H9 (cell line): Measurements from ENCODE around the gene MYBBP1A. TPM values are rescaled to one million over a fixed set of nuclear protein-coding genes. Genes with fewer than 3 reads are reported as not detected.

Experiments
- DNase-seq: peaks from one replicate; pipeline ENCODE4 v3.0.0-alpha.2; 2017
- H2AFZ ChIP-seq: one replicate; pipeline ENCODE4 v1.6.1; 2013; ENCODE audit warnings: mild to moderate bottlenecking, low read length, control low read depth, moderate library complexity
- H2AK5ac ChIP-seq: 2 replicates; pipeline ENCODE4 v1.6.1; 2013; ENCODE audit warnings: low read length, control low read depth, mixed read lengths; ENCODE audit not compliant: insufficient read length
- H2BK120ac ChIP-seq: one replicate; pipeline ENCODE4 v1.6.1; 2013; ENCODE audit warnings: low read depth, mild to moderate bottlenecking, low read length, control low read depth, inconsistent platforms; ENCODE audit not compliant: poor library complexity, severe bottlenecking
- H2BK12ac ChIP-seq: 2 replicates; pipeline ENCODE4 v1.6.1; 2013; ENCODE audit warnings: low read length, control low read depth, mixed read lengths, low read depth; ENCODE audit not compliant: insufficient read length
- H2BK15ac ChIP-seq: 2 replicates; pipeline ENCODE4 v1.6.1; 2013; ENCODE audit warnings: low read depth, low read length, control low read depth
- H2BK20ac ChIP-seq: one replicate; pipeline ENCODE4 v1.6.1; 2013; ENCODE audit warnings: low read depth, mild to moderate bottlenecking, low read length, control low read depth, inconsistent platforms; ENCODE audit not compliant: poor library complexity, severe bottlenecking
- H2BK5ac ChIP-seq: 2 replicates; pipeline ENCODE4 v1.6.1; 2013; ENCODE audit warnings: low read length, control low read depth, mixed read lengths; ENCODE audit not compliant: insufficient read length
- H3K14ac ChIP-seq: 2 replicates; pipeline ENCODE4 v1.6.1; 2013; ENCODE audit warnings: low read length, control low read depth; ENCODE audit not compliant: insufficient read depth
- H3K18ac ChIP-seq: 2 replicates; pipeline ENCODE4 v1.6.1; 2013; ENCODE audit warnings: low read depth, mild to moderate bottlenecking, mixed read lengths, low read length, control low read depth; ENCODE audit not compliant: insufficient read length
- H3K23ac ChIP-seq: 2 replicates; pipeline ENCODE4 v1.6.1; 2013; ENCODE audit warnings: low read length, control low read depth, mixed read lengths, low read depth; ENCODE audit not compliant: insufficient read length
- H3K23me2 ChIP-seq: 2 replicates; pipeline ENCODE4 v1.6.1; 2013; ENCODE audit warnings: low read depth, mild to moderate bottlenecking, mixed read lengths, low read length, control low read depth; ENCODE audit not compliant: insufficient read length, poor library complexity, severe bottlenecking
- H3K27ac ChIP-seq: 2 replicates; pipeline ENCODE4 v1.5.1; 2013; ENCODE audit warnings: low read length, control low read depth, mixed read lengths, low read depth; ENCODE audit not compliant: insufficient read length
- H3K27me3 ChIP-seq: 2 replicates; pipeline ENCODE4 v1.6.1; 2013; ENCODE audit warnings: low read length, control low read depth, inconsistent platforms; ENCODE audit not compliant: insufficient read depth
- H3K4ac ChIP-seq: 2 replicates; pipeline ENCODE4 v1.6.1; 2013; ENCODE audit warnings: low read depth, mild to moderate bottlenecking, control low read depth, inconsistent platforms, low read length, moderate library complexity
- H3K4me1 ChIP-seq: 2 replicates; pipeline ENCODE4 v1.6.1; 2013; ENCODE audit warnings: low read length, control low read depth, inconsistent platforms; ENCODE audit not compliant: insufficient read depth
- H3K4me2 ChIP-seq: 2 replicates; pipeline ENCODE4 v1.6.1; 2013; ENCODE audit warnings: low read length, control low read depth, mixed read lengths; ENCODE audit not compliant: insufficient read length, insufficient read depth
- H3K56ac ChIP-seq: 2 replicates; pipeline ENCODE4 v1.6.1; 2013; ENCODE audit warnings: low read depth, mild to moderate bottlenecking, mixed read lengths, low read length, control low read depth; ENCODE audit not compliant: insufficient read length
- H3K79me1 ChIP-seq: 2 replicates; pipeline ENCODE4 v1.6.1; 2013; ENCODE audit warnings: low read depth, mild to moderate bottlenecking, moderate library complexity, low read length, control low read depth, inconsistent platforms; ENCODE audit not compliant: insufficient read depth, poor library complexity, severe bottlenecking
- H3K79me2 ChIP-seq: 2 replicates; pipeline ENCODE4 v1.6.1; 2013; ENCODE audit warnings: low read length, control low read depth, inconsistent platforms; ENCODE audit not compliant: insufficient read depth
- H3K9ac ChIP-seq: 2 replicates; pipeline ENCODE4 v1.6.1; 2013; ENCODE audit warnings: low read length, control low read depth, mixed read lengths; ENCODE audit not compliant: insufficient read length; ENCODE audit errors: extremely low read depth
- H3K9me3 ChIP-seq: one replicate; pipeline ENCODE4 v1.6.1; 2013; ENCODE audit warnings: low read depth, low read length, inconsistent platforms; ENCODE audit not compliant: control insufficient read depth
- H3T11ph ChIP-seq: one replicate; pipeline ENCODE4 v1.6.1; 2013; ENCODE audit warnings: mild to moderate bottlenecking, low read length, control low read depth, inconsistent platforms
- H4K20me1 ChIP-seq: one replicate; pipeline ENCODE4 v1.6.1; 2013; ENCODE audit not compliant: control insufficient read depth, insufficient read length, insufficient read depth
- H4K5ac ChIP-seq: 2 replicates; pipeline ENCODE4 v1.6.1; 2013; ENCODE audit warnings: low read depth, mild to moderate bottlenecking, mixed read lengths, low read length, control low read depth; ENCODE audit not compliant: insufficient read length
- H4K8ac ChIP-seq: replicated peaks from 2 replicates; pipeline ENCODE4 v1.6.1; 2013; ENCODE audit warnings: low read length, control low read depth, mixed read lengths, low read depth; ENCODE audit not compliant: insufficient read length
- H4K91ac ChIP-seq: 2 replicates; pipeline ENCODE4 v1.6.1; 2013; ENCODE audit warnings: low read depth, mild to moderate bottlenecking, moderate library complexity, mixed read lengths, low read length, control low read depth; ENCODE audit not compliant: insufficient read length
- H3K27ac Mint-ChIP-seq, 3 experiments: 2 replicates in 2 of 3; 3 replicates in 1 of 3; pipeline ENCODE4 v1.8.0; 2020 to 2021; ENCODE audit warnings: mixed read lengths in 3 of 3, mild to moderate bottlenecking in 1 of 3, moderate library complexity in 1 of 3
- H3K27me3 Mint-ChIP-seq: 2 replicates; pipeline ENCODE4 v1.8.0; 2021; ENCODE audit warnings: low read depth, mild to moderate bottlenecking, moderate library complexity, mixed read lengths
- H3K36me3 Mint-ChIP-seq, 3 experiments: 2 replicates in 2 of 3; 3 replicates in 1 of 3; pipeline ENCODE4 v1.8.0; 2020 to 2021; ENCODE audit warnings: low read depth in 3 of 3, mixed read lengths in 3 of 3; ENCODE audit not compliant: insufficient read depth in 1 of 3
- H3K4me1 Mint-ChIP-seq, 2 experiments: 2 replicates each; pipeline ENCODE4 v1.8.0; 2020; ENCODE audit warnings: mixed read lengths in 2 of 2
- H3K4me3 Mint-ChIP-seq, 2 experiments: 2 replicates in 1 of 2; 3 replicates in 1 of 2; pipeline ENCODE4 v1.8.0; 2020 to 2021; ENCODE audit warnings: mild to moderate bottlenecking in 2 of 2, mixed read lengths in 2 of 2, moderate library complexity in 1 of 2
- H3K9me3 Mint-ChIP-seq, 2 experiments: 2 replicates in 1 of 2; 3 replicates in 1 of 2; pipeline ENCODE4 v1.8.0; 2020; ENCODE audit warnings: mild to moderate bottlenecking in 2 of 2, mixed read lengths in 2 of 2, moderate library complexity in 1 of 2
- CTCF ChIP-seq: fragments of 200-600 bp; sonication (generic); conservative IDR thresholded peaks from 3 replicates; pipeline ENCODE4 v1.8.0; 2021; ENCODE audit warnings: antibody characterized with exemption, mild to moderate bottlenecking
- WGBS: extraction: QIAGEN DNeasy Blood & Tissue Kit; methylation state at CpG from one replicate; pipeline ENCODE4 v1.1.7; 2013; ENCODE audit warnings: missing lambda C conversion rate, low lambda C conversion rate, mixed read lengths; ENCODE audit not compliant: insufficient read length; ENCODE audit errors: extremely low coverage; 5-methylcytosine and 5-hydroxymethylcytosine counted together
- total RNA-seq: library from RNA; stranded (reverse); gene quantifications from 2 replicates; pipeline ENCODE4 v1.2.1, GENCODE V29; 2021

MYBBP1A gene
- total RNA-seq, 1 experiment from 2014 or later: 181 TPM

GRCh38 chr17:4530799-4531730 lies 24.1 kb downstream of the MYBBP1A start:
- no peak overlapping the region for H2BK5ac ChIP-seq
- peaks cover 17 to 20% of the 10 kb centered on the region in 2 experiments for H3K4me1 Mint-ChIP-seq
- H3K18ac ChIP-seq: no peak overlapping the region
- no peak overlapping the region for H2BK20ac ChIP-seq
- no peak for DNase-seq
- H3K27ac Mint-ChIP-seq: no peak overlapping the region
- H4K91ac ChIP-seq: no peak overlapping the region
- H3K9ac ChIP-seq: no peak overlapping the region
- H3K4me2 ChIP-seq: no peak overlapping the region
- no peak overlapping the region for H2AK5ac ChIP-seq
- no peaks in the 10 kb centered on the region for H3K79me2 ChIP-seq
- no peaks in the 10 kb centered on the region for H3K4me1 ChIP-seq
- no peaks in the 10 kb centered on the region for H3K9me3 ChIP-seq
- H2BK120ac ChIP-seq: no peak overlapping the region
- whole genome bisulfite sequencing: no CpG with 5 or more reads among the region's 30 CpGs
- H3K79me1 ChIP-seq: no peaks in the 10 kb centered on the region
- H3K27ac ChIP-seq: no peak overlapping the region
- no peak overlapping the region for H3K4me3 Mint-ChIP-seq
- H4K8ac ChIP-seq: no peak overlapping the region
- no peak overlapping the region for H2AFZ ChIP-seq
- H3K4ac ChIP-seq: no peak overlapping the region
- no peak overlapping the region for H3T11ph ChIP-seq
- no peak overlapping the region for H3K56ac ChIP-seq
- H3K9me3 Mint-ChIP-seq: no peaks in the 10 kb centered on the region; a peak in 1 of 5 replicates
- H3K27me3 ChIP-seq: peaks cover 3% of the 10 kb centered on the region; the same call in 1 of the 2 replicates
- H4K5ac ChIP-seq: no peak overlapping the region
- no peak overlapping the region for H2BK15ac ChIP-seq
- H2BK12ac ChIP-seq: no peak overlapping the region
- no peaks in the 10 kb centered on the region for H3K36me3 Mint-ChIP-seq
- no peak for TF ChIP-seq CTCF
- H4K20me1 ChIP-seq: no peaks in the 10 kb centered on the region
- no peak overlapping the region for H3K23ac ChIP-seq
- H3K14ac ChIP-seq: no peak overlapping the region; the same call in 1 of the 2 replicates
- no peaks in the 10 kb centered on the region for H3K23me2 ChIP-seq
- H3K27me3 Mint-ChIP-seq: peaks cover 88% of the 10 kb centered on the region
